GM21529 (cell line): ENCODE measurements around the gene MED26.

Experiments
- ATAC-seq: cut with Tn5 transposase; IDR thresholded peaks from one replicate; pipeline ENCODE4 v1.9.1; 2021; ENCODE audit not compliant: unreplicated experiment

MED26 gene

DNA sequence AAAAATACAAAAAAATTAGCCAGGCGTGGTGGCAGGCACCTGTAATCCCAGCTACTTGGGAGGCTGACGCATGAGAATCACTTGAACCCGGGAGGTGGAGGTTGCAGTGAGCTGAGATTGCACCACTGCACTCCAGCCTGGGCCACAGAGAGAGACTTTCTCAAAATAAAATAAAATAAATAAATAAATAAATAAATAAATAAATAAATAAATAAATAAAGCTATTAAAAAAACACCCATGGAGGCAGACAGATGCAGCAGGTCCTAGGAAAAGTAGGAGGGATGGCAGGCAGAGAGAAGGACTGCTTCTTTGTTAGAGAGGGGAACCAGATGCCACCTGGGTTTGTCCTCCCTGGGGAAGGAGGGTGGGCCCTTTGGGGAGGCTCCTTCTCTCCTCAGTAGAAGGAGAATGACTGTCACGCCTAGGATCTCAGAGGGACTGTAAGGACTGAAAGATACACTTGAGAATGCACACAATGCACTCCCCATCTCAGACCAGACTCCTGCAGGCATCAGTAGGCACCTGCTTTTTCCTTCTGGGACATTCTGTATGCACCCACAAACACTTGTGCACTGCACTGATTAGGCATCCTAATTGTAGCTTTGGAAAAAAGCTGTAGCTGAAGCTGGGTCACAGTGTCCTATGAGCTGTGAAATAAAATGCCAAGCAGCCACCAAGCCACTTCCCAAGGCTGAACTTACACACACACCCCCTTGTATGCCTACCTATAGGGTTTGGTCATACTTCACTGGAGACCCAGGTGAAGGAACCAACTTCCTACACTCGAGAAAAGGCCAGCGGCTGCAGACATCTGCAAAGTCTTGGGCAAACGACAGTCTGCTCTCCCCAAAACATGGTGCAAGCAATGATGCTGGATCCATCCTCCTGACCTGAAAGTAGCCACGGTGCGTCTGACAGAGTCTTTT is 36.9 kb downstream of the MED26 start:
- no peak for ATAC-seq

DNA sequence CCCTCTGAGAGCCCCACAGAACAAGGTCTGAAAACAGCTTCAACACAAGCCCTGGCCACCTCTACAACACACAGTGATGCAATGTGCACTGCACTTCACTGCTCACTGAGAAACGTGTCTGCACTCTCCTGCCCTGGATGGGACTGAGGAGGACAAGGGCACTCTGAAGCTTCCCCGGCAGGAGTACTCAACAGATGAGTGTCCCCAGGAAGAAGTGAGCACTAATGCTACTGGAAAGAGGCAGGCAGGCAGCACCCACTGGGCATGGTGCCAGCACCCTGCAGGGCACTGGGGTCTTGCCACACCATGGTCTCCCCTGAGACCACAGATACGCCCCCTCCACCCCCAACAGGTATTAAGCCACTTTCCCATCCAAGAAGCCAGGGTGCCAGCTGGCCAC is 38.1 kb downstream of the MED26 start:
- no peak for ATAC-seq

GRCh38 chr19:16588824-16589577 is 39.0 kb downstream of the MED26 start:
- peak; percentile 2 for ATAC-seq

- ATAC-seq = peak; percentile 41
Observed at GRCh38 chr19:16587833-16588823, 39.9 kb downstream of the MED26 start.

GRCh38 chr19:16586991-16587832 is 40.8 kb downstream of the MED26 start:
- ATAC-seq = no peak

GRCh38 chr19:16586477-16586871 is 41.5 kb downstream of the MED26 start:
- no peak for ATAC-seq

DNA sequence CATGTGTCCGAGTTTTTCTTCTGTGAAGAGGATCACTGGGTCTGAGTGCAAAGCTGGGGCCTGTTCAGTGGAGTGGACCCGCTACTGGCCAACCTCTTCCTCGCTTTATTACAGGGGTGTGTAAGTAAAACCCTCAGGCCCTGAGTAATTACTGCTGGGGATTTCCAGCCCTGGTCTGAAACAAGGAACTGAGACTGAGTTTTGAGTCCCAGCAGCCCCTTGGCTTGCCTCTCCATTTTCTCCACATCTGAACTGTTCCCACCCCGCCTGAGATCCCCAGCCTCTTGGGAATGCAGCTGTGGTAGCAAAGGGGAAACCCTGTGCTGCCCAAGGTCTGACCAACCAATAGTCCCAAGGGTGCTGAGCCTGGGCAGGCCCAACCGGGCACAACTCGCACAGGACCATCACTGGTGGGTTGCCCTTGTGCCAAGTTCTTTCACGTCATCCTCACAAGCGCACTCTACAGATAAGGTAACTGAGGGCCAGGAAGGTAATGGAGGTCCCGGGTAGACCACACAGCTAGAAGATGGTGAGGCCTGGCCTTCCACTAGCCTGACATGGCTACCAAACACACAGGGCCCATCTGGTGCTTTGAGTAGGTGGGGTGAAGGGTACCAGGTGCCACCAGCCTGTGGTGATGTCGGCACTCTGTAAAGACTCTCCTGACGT is 42.1 kb downstream of the MED26 start:
- ATAC-seq = peak; percentile 30

DNA sequence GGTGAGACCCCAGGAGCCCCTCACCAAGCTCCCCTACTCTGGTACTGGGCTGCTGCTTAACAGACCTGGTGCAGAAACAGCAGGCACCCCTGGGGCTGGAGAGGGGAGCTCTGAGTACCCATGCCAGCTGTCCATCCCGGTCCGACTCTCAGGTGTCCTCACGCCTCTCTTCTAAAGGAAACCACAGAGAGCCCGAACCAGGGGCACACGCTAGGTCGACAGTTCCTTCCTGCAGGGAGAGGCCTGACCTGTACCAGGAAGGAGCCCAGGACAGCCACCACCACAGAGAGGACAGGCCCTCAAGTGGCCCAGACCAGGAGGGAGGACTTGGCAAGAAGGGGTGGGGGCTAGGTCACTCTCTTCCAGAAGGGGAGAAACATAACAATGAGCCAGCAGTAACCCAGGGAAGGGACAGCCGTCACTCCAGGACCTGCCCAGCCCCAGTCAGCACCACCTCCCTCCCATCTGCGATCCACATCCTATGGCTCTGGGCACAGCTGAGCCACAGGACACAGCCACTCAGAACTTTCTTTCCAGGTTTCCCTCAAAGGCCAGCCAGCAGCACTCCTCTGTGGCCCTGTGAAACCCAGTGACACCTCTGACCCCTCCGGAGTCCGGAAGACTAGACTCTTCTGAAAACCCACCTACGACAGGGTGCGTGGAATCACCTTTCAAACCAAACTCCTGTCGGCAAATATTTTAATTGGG is 42.8 kb downstream of the MED26 start:
- ATAC-seq = no peak

DNA sequence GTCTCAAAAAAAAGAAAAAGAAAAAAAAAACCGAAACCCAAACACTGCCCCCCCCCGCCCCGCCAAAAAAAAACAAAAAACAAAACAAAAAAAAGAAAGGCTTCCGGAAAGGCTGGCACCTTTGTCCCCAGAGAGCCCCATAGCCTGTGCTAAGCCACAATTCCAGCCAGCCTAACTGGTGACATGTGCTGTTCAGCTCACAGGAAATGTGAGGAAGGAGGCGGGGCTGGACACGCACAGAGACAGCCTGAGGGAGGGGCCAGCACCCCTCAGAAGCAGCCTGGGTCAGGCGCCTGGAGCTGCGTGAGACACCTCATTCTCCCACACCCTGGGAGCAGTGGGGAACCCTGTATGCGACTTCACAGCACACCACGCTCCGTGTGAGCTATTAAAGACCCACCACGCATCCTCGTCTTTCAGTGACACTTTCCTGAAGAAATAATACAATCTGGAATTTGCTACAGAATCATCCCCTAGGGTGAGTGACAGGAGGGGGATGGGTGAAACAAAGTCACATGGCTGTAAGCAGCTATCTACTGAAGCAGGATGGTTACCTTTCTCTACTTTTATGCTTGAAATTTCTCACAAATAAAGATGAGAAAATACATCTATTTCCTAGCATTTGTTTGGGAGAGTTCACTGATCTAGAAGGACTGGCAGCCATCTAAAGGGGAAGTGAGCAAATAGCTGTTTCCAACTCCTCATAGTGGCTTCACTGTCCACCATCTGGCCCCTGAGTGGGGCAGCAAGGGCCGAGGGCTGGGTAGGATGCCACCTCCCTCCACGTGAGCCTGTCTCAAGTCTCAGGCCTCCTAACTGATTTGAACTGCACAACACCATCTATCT is 43.5 kb downstream of the MED26 start:
- ATAC-seq = peak; percentile 40

GRCh38 chr19:16582486-16583261 is 45.3 kb downstream of the MED26 start:
- no peak for ATAC-seq

GRCh38 chr19:16581971-16582343 is 46.0 kb downstream of the MED26 start:
- no peak for ATAC-seq

GRCh38 chr19:16581145-16581970 is 46.6 kb downstream of the MED26 start:
- ATAC-seq = no peak

- ATAC-seq = no peak
Observed at GRCh38 chr19:16579381-16579780, 48.6 kb downstream of the MED26 start.

GRCh38 chr19:16577531-16577985 is 50.4 kb downstream of the MED26 start:
- ATAC-seq = no peak

DNA sequence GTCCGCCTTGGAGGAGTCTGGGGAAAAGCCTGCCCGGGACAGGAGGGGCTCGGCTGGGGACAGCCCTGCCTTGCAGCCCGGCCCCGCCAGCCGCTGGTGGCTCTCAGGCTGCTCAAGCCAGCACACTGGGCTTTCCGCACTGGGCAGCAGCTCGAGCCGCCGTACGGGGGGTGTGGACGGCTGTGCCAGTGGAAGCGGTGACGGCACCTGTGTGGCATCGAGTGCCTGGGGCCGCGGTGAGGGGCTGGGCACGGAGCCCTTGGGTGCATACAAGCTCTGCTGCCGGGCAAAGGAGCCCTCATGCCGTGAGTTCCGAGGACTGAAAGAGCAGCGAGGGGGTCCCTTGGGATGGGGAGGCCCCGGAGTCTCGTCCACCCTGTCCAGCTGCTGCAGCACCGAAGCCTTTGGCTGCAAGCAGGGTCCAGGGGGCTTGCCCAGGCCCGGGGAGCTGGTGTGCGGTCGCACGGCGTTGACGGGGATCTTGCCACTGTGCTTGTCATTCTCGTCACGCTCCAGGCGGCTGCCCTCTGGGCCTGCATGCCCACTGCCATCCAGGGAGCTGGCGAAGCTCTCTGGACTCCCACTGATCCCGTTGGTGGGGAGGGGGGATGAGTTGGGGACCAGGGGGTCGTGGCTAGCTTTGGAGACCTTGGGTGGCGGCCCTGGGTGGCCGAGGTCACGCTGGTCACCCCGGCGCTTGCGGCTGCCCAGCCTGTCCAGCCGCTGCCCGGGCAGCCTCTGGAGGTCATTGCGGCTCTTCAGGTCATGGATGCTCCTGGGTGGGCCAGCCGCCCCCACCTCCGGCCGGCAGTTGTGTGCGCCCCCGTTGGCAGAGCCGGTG is 51.1 kb downstream of the MED26 start:
- no peak for ATAC-seq
